ENCODE data around the gene YES1.

The YES1 gene

GRCh38 chr18:811892-812375 lies at the start of gene YES1:
Gene YES1, minus strand, starts transcription at chr18:812242. Its CDS starts 55,415 bp downstream, at chr18:756827.
- peak in 14 of 56 donors; percentile 28 to 64 (median 52) for DNase-seq

GRCh38 chr18:857986-858385 lies 45.9 kb upstream of the YES1 start:
- DNase-seq = no peak

GRCh38 chr18:853471-853870 lies 41.4 kb upstream of the YES1 start:
- no peak for DNase-seq

GRCh38 chr18:850960-851359 lies 38.9 kb upstream of the YES1 start:
- DNase-seq = no peak

- no peak for DNase-seq
These were observed 37.0 kb upstream of the YES1 start for GRCh38 chr18:849021-849420.

- DNase-seq = no peak
These were observed 36.2 kb upstream of the YES1 start for GRCh38 chr18:848062-848861.

GRCh38 chr18:845152-845819 lies 33.2 kb upstream of the YES1 start:
- DNase-seq = no peak

GRCh38 chr18:841647-842370 lies 29.8 kb upstream of the YES1 start:
- DNase-seq = no peak

GRCh38 chr18:840516-840915 lies 28.5 kb upstream of the YES1 start:
- no peak for DNase-seq

GRCh38 chr18:840023-840408 lies 28.0 kb upstream of the YES1 start:
- no peak for DNase-seq

- DNase-seq = peak in 54 of 56 donors; percentile 21 to 93 (median 64)
These were observed 27.4 kb upstream of the YES1 start for GRCh38 chr18:839224-840022.

- DNase-seq = no peak
These were observed 25.9 kb upstream of the YES1 start for GRCh38 chr18:837922-838321.

GRCh38 chr18:834082-834720 lies 22.2 kb upstream of the YES1 start:
- no peak for DNase-seq

GRCh38 chr18:833197-833596 lies 21.2 kb upstream of the YES1 start:
- no peak for DNase-seq

GRCh38 chr18:832085-832681 lies 20.1 kb upstream of the YES1 start:
- no peak for DNase-seq

GRCh38 chr18:830315-830901 lies 18.4 kb upstream of the YES1 start:
- DNase-seq = peak in 1 of 56 donors; percentile 6

- no peak for DNase-seq
These were observed 17.4 kb upstream of the YES1 start for GRCh38 chr18:829432-829831.

GRCh38 chr18:827093-827677 lies 15.1 kb upstream of the YES1 start:
- DNase-seq = no peak

- no peak for DNase-seq
These were observed 14.0 kb upstream of the YES1 start for GRCh38 chr18:825891-826585.
